AG04449 (cell line): ENCODE measurements around the gene CDC20.

ENCODE experiments used
- CTCF ChIA-PET: fragments of 350-600 bp; formaldehyde crosslinking; extraction: SDS; loops from one replicate; lab custom pipeline; 2021; ENCODE audit warnings: antibody characterized with exemption; lab: Yijun Ruan, JAX
- POLR2A ChIA-PET: fragments of 400-600, 350-600 bp; formaldehyde crosslinking; extraction: SDS; loops from one replicate; lab custom pipeline; 2020; ENCODE audit warnings: antibody characterized with exemption, inconsistent platforms; lab: Yijun Ruan, JAX
- DNase-seq: peaks from one replicate; pipeline ENCODE4 v3.0.0-alpha.2; 2010; ENCODE audit warnings: low read depth, low spot score
- H3K4me3 ChIP-seq: 2 replicates; pipeline ENCODE4 v1.5.1; 2011; ENCODE audit warnings: low read depth, mild to moderate bottlenecking, control low read depth, low read length
- CTCF ChIP-seq: IDR thresholded peaks from one replicate; pipeline ENCODE4 v1.5.1; 2011; ENCODE audit warnings: mild to moderate bottlenecking, moderate library complexity, low read length, control low read depth, inconsistent platforms; ENCODE audit not compliant: insufficient read depth; ENCODE audit errors: missing control alignments

CDC20 gene

DNA sequence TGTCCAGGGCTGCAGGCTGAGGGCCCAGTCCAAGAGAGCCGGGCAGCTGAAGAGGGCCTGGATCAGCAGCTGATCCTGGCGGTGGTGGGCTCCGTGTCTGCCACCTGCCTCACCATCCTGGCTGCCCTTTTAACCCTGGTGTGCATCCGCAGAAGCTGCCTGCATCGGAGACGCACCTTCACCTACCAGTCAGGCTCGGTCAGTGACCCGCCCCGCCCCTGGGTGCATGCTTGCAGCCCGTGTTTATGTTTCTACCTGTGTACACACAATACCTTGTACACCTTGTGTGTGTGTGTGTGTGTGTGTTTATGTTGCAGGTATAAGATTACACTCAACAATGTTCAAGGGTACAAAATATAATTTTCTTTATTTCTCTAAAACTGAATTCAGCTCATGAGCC lies 45.0 kb upstream of the CDC20 start:
- ChIA-PET CTCF (no interaction called here), POLR2A (no interaction called here)
- no peak for TF ChIP-seq CTCF
- no peak for DNase-seq
- H3K4me3 ChIP-seq = no peak overlapping the region

GRCh38 chr1:43314233-43314632 lies 44.5 kb upstream of the CDC20 start:
- POLR2A ChIA-PET = no interaction called here
- no peak for TF ChIP-seq CTCF
- no peak overlapping the region for H3K4me3 ChIP-seq
- DNase-seq = no peak
- CTCF ChIA-PET = no interaction called here

- no peak overlapping the region for H3K4me3 ChIP-seq
- DNase-seq = no peak
- ChIA-PET POLR2A (no interaction called here), CTCF (no interaction called here)
- no peak for TF ChIP-seq CTCF
Measured at GRCh38 chr1:43315481-43315880, 43.3 kb upstream of the CDC20 start.

- TF ChIP-seq CTCF = no peak
- H3K4me3 ChIP-seq = no peak overlapping the region
- DNase-seq = no peak
- ChIA-PET CTCF (interaction anchor here (0.7 to 1.2 kb wide), 2 partner anchors 14 to 23 kb away, joined by 3 read pairs; no protein-coding TSS in a partner anchor), POLR2A (no interaction called here)
Measured at GRCh38 chr1:43315963-43316737, 42.6 kb upstream of the CDC20 start.

- CTCF ChIA-PET = interaction anchor here (0.7 to 1.2 kb wide), 2 partner anchors 14 to 24 kb away, joined by 3 read pairs; no protein-coding TSS in a partner anchor
- H3K4me3 ChIP-seq = no peak overlapping the region
- POLR2A ChIA-PET = no interaction called here
- no peak for DNase-seq
- no peak for TF ChIP-seq CTCF
Measured at GRCh38 chr1:43316738-43317520, 41.9 kb upstream of the CDC20 start.

DNA sequence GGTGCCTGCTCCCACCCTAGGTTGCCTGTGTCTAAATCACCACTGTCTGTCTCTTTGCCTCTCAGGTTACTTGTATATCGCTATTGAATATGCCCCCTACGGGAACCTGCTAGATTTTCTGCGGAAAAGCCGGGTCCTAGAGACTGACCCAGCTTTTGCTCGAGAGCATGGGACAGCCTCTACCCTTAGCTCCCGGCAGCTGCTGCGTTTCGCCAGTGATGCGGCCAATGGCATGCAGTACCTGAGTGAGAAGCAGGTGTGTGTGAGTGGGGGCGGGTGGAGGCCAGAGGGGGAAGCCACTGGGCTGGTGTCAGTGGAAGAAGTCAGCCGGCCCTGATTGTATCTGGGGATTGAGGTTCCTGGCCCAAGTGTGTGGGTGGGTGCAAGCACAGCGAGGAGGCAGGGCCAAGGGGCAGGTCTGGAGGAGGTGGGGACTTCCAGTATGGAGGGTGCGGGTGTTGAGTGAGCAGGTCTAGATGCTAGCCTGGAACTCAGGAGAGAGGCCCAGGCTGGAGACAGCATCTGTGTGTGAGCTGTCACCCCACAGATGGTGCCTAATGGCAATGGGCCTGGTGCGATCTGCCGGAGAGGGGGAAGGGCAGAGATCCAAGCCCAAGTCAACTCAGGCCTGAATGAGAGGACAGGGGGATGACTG lies 40.8 kb upstream of the CDC20 start:
- CTCF ChIA-PET = no interaction called here
- DNase-seq = no peak
- no peak for TF ChIP-seq CTCF
- POLR2A ChIA-PET = no interaction called here
- no peak overlapping the region for H3K4me3 ChIP-seq
